Prostate gland (tissue), 2 donors: ENCODE measurements around the gene GTF2IRD1. TPM values are rescaled to one million over a fixed set of nuclear protein-coding genes. Genes with fewer than 3 reads are reported as not detected.
"Not testable (repeated sequence)": the region's sequence is repeated elsewhere in the genome, so short reads cannot be mapped to it uniquely, and the experiment has no call there.

ENCODE experiments used
- DNase-seq: peaks from one replicate; pipeline ENCODE4 v3.0.0-alpha.2; 2019; ENCODE audit warnings: low spot score
- H3K27ac ChIP-seq, 2 donors: fragments of 200-600 bp; sonication (generic); 2 replicates each; pipeline ENCODE4 v1.5.1; 2017 to 2019
- H3K27me3 ChIP-seq: fragments of 200-600 bp; sonication (generic); replicated peaks from 2 replicates; pipeline ENCODE4 v1.5.1; 2019; ENCODE audit not compliant: insufficient read depth
- H3K36me3 ChIP-seq, 2 donors: fragments of 200-600 bp; sonication (generic); 1 replicate in 1 of 2; 2 replicates in 1 of 2; pipeline versions ENCODE4 v1.5.1 to v1.8.1; 2017 to 2019
- H3K4me1 ChIP-seq: fragments of 200-600 bp; sonication (generic); replicated peaks from 2 replicates; pipeline ENCODE4 v1.5.1; 2019
- H3K4me3 ChIP-seq, 2 donors: fragments of 200-600 bp; sonication (generic); 2 replicates each; pipeline ENCODE4 v1.5.1; 2017 to 2019
- H3K9me3 ChIP-seq: fragments of 200-600 bp; sonication (generic); 2 replicates; pipeline ENCODE4 v1.5.1; 2017
- CTCF ChIP-seq, 4 experiments: fragments of 200-600 bp in 2 of 4; fragments of 450-650 bp in 2 of 4; sonication (generic) in 2 of 4; IDR thresholded peaks; 1 replicate in 3 of 4; 2 replicates in 1 of 4; pipeline ENCODE4 v1.5.1; 2016 to 2019; ENCODE audit warnings: antibody characterized with exemption in 4 of 4, mild to moderate bottlenecking in 2 of 4, moderate library complexity in 2 of 4
- POLR2A ChIP-seq: fragments of 450-650 bp; IDR thresholded peaks from one replicate; pipeline ENCODE4 v1.6.1; 2016; ENCODE audit warnings: antibody characterized with exemption, mild to moderate bottlenecking
- POLR2AphosphoS5 ChIP-seq: sonication (generic); formaldehyde crosslinking; IDR thresholded peaks from one replicate; pipeline ENCODE4 v1.6.1; 2017; ENCODE audit warnings: antibody characterized with exemption
- WGBS: methylation state at CpG from one replicate; pipeline ENCODE4 v1.1.5; 2018; 5-methylcytosine and 5-hydroxymethylcytosine counted together
- intact Hi-C: fragments of 100-400 bp; cut with DNase I; formaldehyde crosslinking; loops from one replicate; pipeline ENCODE4 v1.14.2; 2022
- total RNA-seq, 2 donors: library from RNA; depleted of rRNA; stranded (reverse); fragments of >200 nt; gene quantifications; one replicate each; pipeline ENCODE4 v1.1.0, GENCODE V29; 2016

Gene GTF2IRD1
- total RNA-seq, 2 donors from 2014 or later: 24.0 to 36.6 TPM

- Histone ChIP-seq H3K4me3 (no peak overlapping the region), H3K27ac (no peak overlapping the region), H3K4me1 (no peaks in the 10 kb centered on the region), H3K36me3 (no peaks in the 10 kb centered on the region), H3K9me3 (no peaks in the 10 kb centered on the region), H3K27me3 (no peaks in the 10 kb centered on the region)
- intact Hi-C loops: no loop called here
- TF ChIP-seq POLR2A: no peak
- no peak for TF ChIP-seq POLR2AphosphoS5
- TF ChIP-seq CTCF (IDR thresholded peaks at IDR 0.05): no peak
- WGBS: 84% methylated on average over 20 of the region's 20 CpGs
- no peak for DNase-seq
These were observed 47.7 kb upstream of the GTF2IRD1 start for GRCh38 chr7:74405899-74406512.

GRCh38 chr7:74407958-74408357 lies 45.7 kb upstream of the GTF2IRD1 start:
- H3K27ac ChIP-seq: no peak overlapping the region
- DNase-seq: no peak
- no peaks in the 10 kb centered on the region for H3K4me1 ChIP-seq
- H3K36me3 ChIP-seq: no peaks in the 10 kb centered on the region
- H3K27me3 ChIP-seq: no peaks in the 10 kb centered on the region
- intact Hi-C loops: no loop called here
- no peaks in the 10 kb centered on the region for H3K9me3 ChIP-seq
- H3K4me3 ChIP-seq: no peak overlapping the region
- no peak for TF ChIP-seq POLR2AphosphoS5
- no peak for TF ChIP-seq CTCF (IDR thresholded peaks at IDR 0.05)
- TF ChIP-seq POLR2A: no peak
- WGBS: 73% methylated on average over 4 of the region's 4 CpGs

GRCh38 chr7:74409571-74409970 lies 44.1 kb upstream of the GTF2IRD1 start:
- TF ChIP-seq POLR2A: no peak
- no peak for TF ChIP-seq CTCF (IDR thresholded peaks at IDR 0.05)
- TF ChIP-seq POLR2AphosphoS5: no peak
- Histone ChIP-seq H3K4me3 (no peak overlapping the region), H3K4me1 (no peaks in the 10 kb centered on the region), H3K36me3 (no peaks in the 10 kb centered on the region), H3K27me3 (no peaks in the 10 kb centered on the region), H3K9me3 (no peaks in the 10 kb centered on the region), H3K27ac (no peak overlapping the region)
- no peak for DNase-seq
- intact Hi-C loops: no loop called here
- 76% methylated on average over 7 of the region's 7 CpGs for WGBS

- intact Hi-C loops: no loop called here
- Histone ChIP-seq H3K27me3 (no peaks in the 10 kb centered on the region), H3K36me3 (no peaks in the 10 kb centered on the region), H3K4me3 (no peak overlapping the region), H3K4me1 (no peaks in the 10 kb centered on the region), H3K9me3 (no peaks in the 10 kb centered on the region), H3K27ac (no peak overlapping the region)
- no peak for TF ChIP-seq POLR2A
- TF ChIP-seq CTCF (IDR thresholded peaks at IDR 0.05): no peak
- TF ChIP-seq POLR2AphosphoS5: no peak
- DNase-seq: no peak
- WGBS: 64% methylated on average over 2 of the region's 2 CpGs
These were observed 42.9 kb upstream of the GTF2IRD1 start for GRCh38 chr7:74410772-74411171.

GRCh38 chr7:74411571-74411970 lies 42.1 kb upstream of the GTF2IRD1 start:
- H3K9me3 ChIP-seq, intact Hi-C loops, H3K27me3 ChIP-seq, H3K4me1 ChIP-seq, H3K4me3 ChIP-seq, DNase-seq, H3K36me3 ChIP-seq, H3K27ac ChIP-seq: not testable (repeated sequence)
- 79% methylated on average over 5 of the region's 5 CpGs for WGBS
